Keratinocyte (primary cell): ENCODE measurements around the gene CTNNA3. TPM values are rescaled to one million over a fixed set of nuclear protein-coding genes. Genes with fewer than 3 reads are reported as not detected.

ENCODE experiments used
- DNase-seq: peaks from one replicate; pipeline ENCODE4 v3.0.0-alpha.2; 2011; ENCODE audit warnings: low read depth, missing footprints, low spot score
- FAIRE-seq: peaks from 2 replicates; lab custom pipeline; 2011; peaks lifted over from hg19 to GRCh38; lab: Jason Lieb, UNC
- H2AFZ ChIP-seq: 2 replicates; pipeline ENCODE4 v1.6.0; 2012; ENCODE audit warnings: low read length, control low read depth, inconsistent platforms; ENCODE audit not compliant: control insufficient read depth
- H3K27ac ChIP-seq: 2 replicates; pipeline ENCODE4 v1.5.1; 2011; ENCODE audit warnings: low read length; ENCODE audit not compliant: control insufficient read depth, insufficient read depth
- H3K27me3 ChIP-seq: 3 replicates; pipeline ENCODE4 v1.6.0; 2011; ENCODE audit warnings: low read length; ENCODE audit not compliant: control insufficient read depth, insufficient read depth; ENCODE audit errors: extremely low read depth
- H3K36me3 ChIP-seq, 2 experiments: 2 replicates in 1 of 2; 3 replicates in 1 of 2; pipeline ENCODE4 v1.5.1; 2011; ENCODE audit warnings: low read length in 2 of 2, mild to moderate bottlenecking in 1 of 2; ENCODE audit not compliant: control insufficient read depth in 2 of 2, insufficient read depth in 2 of 2; ENCODE audit errors: extremely low read depth in 1 of 2
- H3K4me1 ChIP-seq: 3 replicates; pipeline ENCODE4 v1.5.1; 2011; ENCODE audit warnings: low read length; ENCODE audit not compliant: control insufficient read depth, insufficient read depth; ENCODE audit errors: extremely low read depth
- H3K4me2 ChIP-seq: 3 replicates; pipeline ENCODE4 v1.6.0; 2011; ENCODE audit warnings: low read depth, low read length; ENCODE audit not compliant: control insufficient read depth, insufficient read depth; ENCODE audit errors: extremely low read depth
- H3K4me3 ChIP-seq, 3 experiments: fragments of 200-600 bp in 1 of 3; sonication (generic) in 1 of 3; 2 replicates in 2 of 3; 3 replicates in 1 of 3; pipeline ENCODE4 v1.5.1; 2011 to 2016; ENCODE audit warnings: low read length in 3 of 3, mild to moderate bottlenecking in 3 of 3, control low read depth in 2 of 3, inconsistent platforms in 1 of 3, low read depth in 1 of 3, mixed read lengths in 1 of 3, mixed run types in 1 of 3, moderate library complexity in 1 of 3; ENCODE audit not compliant: control insufficient read depth in 2 of 3, insufficient read depth in 2 of 3; ENCODE audit errors: extremely low read depth in 1 of 3
- H3K79me2 ChIP-seq: 2 replicates; pipeline ENCODE4 v1.6.0; 2012; ENCODE audit warnings: low read length; ENCODE audit not compliant: control insufficient read depth, insufficient read depth
- H3K9ac ChIP-seq: 3 replicates; pipeline ENCODE4 v1.6.0; 2011; ENCODE audit warnings: low read length; ENCODE audit not compliant: control insufficient read depth, insufficient read depth; ENCODE audit errors: extremely low read depth
- H3K9me1 ChIP-seq: 3 replicates; pipeline ENCODE4 v1.6.0; 2011; ENCODE audit warnings: low read length; ENCODE audit not compliant: control insufficient read depth, insufficient read depth; ENCODE audit errors: extremely low read depth
- H3K9me3 ChIP-seq: 2 replicates; pipeline ENCODE4 v1.5.1; 2012; ENCODE audit warnings: low read depth, low read length; ENCODE audit not compliant: control insufficient read depth
- H4K20me1 ChIP-seq: 3 replicates; pipeline ENCODE4 v1.6.0; 2011; ENCODE audit warnings: low read length; ENCODE audit not compliant: control insufficient read depth, insufficient read depth; ENCODE audit errors: extremely low read depth
- CTCF ChIP-seq, 3 experiments: IDR thresholded peaks in 1 of 3; conservative IDR thresholded peaks in 1 of 3; optimal IDR thresholded peaks in 1 of 3; 2 replicates in 2 of 3; 3 replicates in 1 of 3; pipeline versions ENCODE3 to v1.5.1; 2011; ENCODE audit warnings: low read length in 3 of 3, mild to moderate bottlenecking in 3 of 3, moderate library complexity in 2 of 3, control low read depth in 1 of 3, inconsistent platforms in 1 of 3; ENCODE audit not compliant: insufficient read depth in 2 of 3; ENCODE audit errors: extremely low read depth in 1 of 3
- EZH2 ChIP-seq: IDR thresholded peaks from one replicate; pipeline ENCODE4 v1.6.1; 2012; ENCODE audit warnings: inconsistent platforms, mild to moderate bottlenecking, low read length, moderate library complexity
- dilution Hi-C: fragments of 300-500 bp; cut with MboI; formaldehyde crosslinking; loops from one replicate; pipeline ENCODE4 v1.7.0; 2020; ENCODE audit warnings: low sequenced_read_pairs; ENCODE audit not compliant: extremely low pct_ligation_motif_present
- polyA plus RNA-seq, 5 experiments: library from polyadenylated mRNA; depleted of rRNA in 3 of 5; stranded (reverse) in 3 of 5; stranded (forward) in 1 of 5; unstranded in 1 of 5; fragments of >200 nt; gene quantifications; 1 replicate in 1 of 5; 2 replicates in 3 of 5; 3 replicates in 1 of 5; pipeline versions ENCODE4 v1.2.1 to v1.2.3, GENCODE V29; 2011 to 2012; ENCODE audit warnings: missing spikeins in 2 of 5, low read depth in 1 of 5, low replicate concordance in 1 of 5

The CTNNA3 gene
- polyA plus RNA-seq, 1 donor (not counting 4 experiments of a cell fraction or from before 2014, with no cell fraction given), result 0.01 TPM

DNA sequence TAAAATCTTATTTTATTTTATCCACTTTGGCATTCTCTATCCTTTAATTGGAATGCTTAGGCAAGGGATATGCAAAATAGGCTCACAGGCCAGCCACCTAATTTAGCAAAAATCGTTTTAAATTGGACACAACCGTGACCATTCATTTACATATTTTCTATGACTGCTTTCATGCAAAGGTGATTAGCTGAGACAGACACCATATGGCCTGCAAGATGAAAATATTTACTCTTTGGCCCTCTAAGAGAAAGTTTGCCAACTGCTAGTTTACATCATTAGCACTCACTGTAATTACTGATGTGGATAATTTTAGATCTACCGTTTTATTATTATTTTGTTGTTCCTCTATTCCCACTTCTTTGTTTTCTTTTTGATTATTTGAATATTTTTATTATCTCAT, 1145.6 kb downstream of the CTNNA3 start:
- TF ChIP-seq EZH2 (no peak), CTCF (optimal IDR thresholded peaks at IDR 0.05 in 1 of 3, IDR thresholded peaks at IDR 0.05 in 1 of 3, conservative IDR thresholded peaks at IDR 0.05 in 1 of 3; ENCODE audit: extremely low read depth in 1 of 3, insufficient read depth in 2 of 3, low read length in 3 of 3) (no peak)
- dilution Hi-C loops, result no loop called here
- no peak for FAIRE-seq

GRCh38 chr10:66538908-66539307, 1157.1 kb downstream of the CTNNA3 start:
- Histone ChIP-seq H3K79me2 (no peaks in the 10 kb centered on the region), H3K4me3 (no peak overlapping the region), H4K20me1 (no peaks in the 10 kb centered on the region), H3K27ac (no peak overlapping the region), H3K4me1 (no peaks in the 10 kb centered on the region), H3K9me1 (no peaks in the 10 kb centered on the region), H3K9ac (no peak overlapping the region), H3K36me3 (no peaks in the 10 kb centered on the region), H3K4me2 (no peak overlapping the region), H3K9me3 (no peaks in the 10 kb centered on the region), H2AFZ (no peak overlapping the region), H3K27me3 (no peaks in the 10 kb centered on the region)
- no peak for TF ChIP-seq CTCF (optimal IDR thresholded peaks at IDR 0.05 in 1 of 3, IDR thresholded peaks at IDR 0.05 in 1 of 3, conservative IDR thresholded peaks at IDR 0.05 in 1 of 3; ENCODE audit: extremely low read depth in 1 of 3, insufficient read depth in 2 of 3, low read length in 3 of 3)
- TF ChIP-seq EZH2, result no peak
- FAIRE-seq (no peak), DNase-seq (no peak)
- dilution Hi-C loops, result no loop called here

More for the DNA sequence above, 1145.6 kb downstream of the CTNNA3 start:
- H3K27ac ChIP-seq, result no peak overlapping the region
- no peak overlapping the region for H3K4me3 ChIP-seq
- H3K4me2 ChIP-seq, result no peak overlapping the region
- no peaks in the 10 kb centered on the region for H4K20me1 ChIP-seq
- no peaks in the 10 kb centered on the region for H3K9me3 ChIP-seq
- no peak for DNase-seq
- no peak overlapping the region for H2AFZ ChIP-seq
- no peaks in the 10 kb centered on the region for H3K36me3 ChIP-seq
- H3K9me1 ChIP-seq, result no peaks in the 10 kb centered on the region
- H3K79me2 ChIP-seq, result no peaks in the 10 kb centered on the region
- H3K27me3 ChIP-seq, result no peaks in the 10 kb centered on the region
- no peak overlapping the region for H3K9ac ChIP-seq
- H3K4me1 ChIP-seq, result no peaks in the 10 kb centered on the region
